K562 (cell line): Measurements from ENCODE around the gene C5orf22. TPM values are rescaled to one million over a fixed set of nuclear protein-coding genes. Genes with fewer than 3 reads are reported as not detected.
A peak's percentile ranks its signal among the peaks of the same experiment; 100 is the strongest.

ENCODE experiments used
- CREBBP ChIP-seq: IDR thresholded peaks from one replicate; pipeline ENCODE4 v1.6.1; 2012; ENCODE audit warnings: low read depth, mild to moderate bottlenecking, control low read depth, inconsistent platforms, low read length
- ETV6 ChIP-seq, 3 experiments: fragments of 150-350 bp in 1 of 3; sonication (generic) in 1 of 3; formaldehyde crosslinking in 1 of 3; IDR thresholded peaks; 2 replicates each; pipeline versions ENCODE4 v1.6.1 to v1.8.0; 2014 to 2022; ENCODE audit warnings: borderline replicate concordance in 2 of 3, low read depth in 2 of 3, antibody characterized with exemption in 1 of 3, low read length in 1 of 3, mild to moderate bottlenecking in 1 of 3, missing genetic modification reagents in 1 of 3
- GATAD2A ChIP-seq: fragments of 450-650 bp; IDR thresholded peaks from 2 replicates; pipeline ENCODE4 v1.6.1; 2017
- KHSRP ChIP-seq: fragments of 450-650 bp; IDR thresholded peaks from 2 replicates; pipeline ENCODE4 v1.6.1; 2017
- KLF13 ChIP-seq: fragments of 450-650 bp; IDR thresholded peaks from 2 replicates; pipeline ENCODE4 v1.6.1; 2016; ENCODE audit warnings: missing genetic modification characterization, low read depth, mild to moderate bottlenecking, missing compliant biosample characterization, moderate library complexity, borderline replicate concordance
- MCM7 ChIP-seq, 2 experiments: fragments of 450-650 bp; IDR thresholded peaks; 2 replicates each; pipeline ENCODE4 v1.6.1; 2016 to 2018
- MIER1 ChIP-seq: fragments of 450-650 bp; IDR thresholded peaks from 2 replicates; pipeline ENCODE4 v1.6.1; 2016; ENCODE audit warnings: antibody characterized with exemption, mild to moderate bottlenecking, low read depth
- NFXL1 ChIP-seq: fragments of 450-650 bp; formaldehyde crosslinking; IDR thresholded peaks from 2 replicates; pipeline ENCODE4 v1.4.0; 2021; ENCODE audit warnings: mild to moderate bottlenecking
- RBM15 ChIP-seq: fragments of 200-400 bp; formaldehyde crosslinking; IDR thresholded peaks from 2 replicates; pipeline ENCODE4 v1.6.1; 2018; ENCODE audit warnings: mild to moderate bottlenecking, low read length, moderate library complexity; ENCODE audit not compliant: insufficient read depth
- SIRT6 ChIP-seq: IDR thresholded peaks from one replicate; pipeline ENCODE4 v1.6.1; 2012; ENCODE audit warnings: low read depth, mild to moderate bottlenecking, control low read depth, inconsistent platforms, low read length, moderate library complexity
- SMAD1 ChIP-seq: fragments of 150-350 bp; IDR thresholded peaks from 2 replicates; pipeline ENCODE4 v1.6.1; 2014; ENCODE audit warnings: low read length, low read depth; ENCODE audit not compliant: partially characterized antibody
- SMARCE1 ChIP-seq: fragments of 450-650 bp; IDR thresholded peaks from 2 replicates; pipeline ENCODE4 v1.7.1; 2016; ENCODE audit warnings: mild to moderate bottlenecking
- SNRNP70 ChIP-seq: fragments of 200-400 bp; formaldehyde crosslinking; optimal IDR thresholded peaks from 2 replicates; pipeline ENCODE3; 2017; ENCODE audit warnings: low read depth, low read length
- SRSF1 ChIP-seq: fragments of 200-400 bp; formaldehyde crosslinking; IDR thresholded peaks from 2 replicates; pipeline ENCODE4 v1.6.1; 2017; ENCODE audit warnings: mild to moderate bottlenecking, low read depth, low read length, moderate library complexity
- STAT5A ChIP-seq: IDR thresholded peaks from 2 replicates; pipeline ENCODE4 v1.6.1; 2012; ENCODE audit warnings: low read length, inconsistent platforms, borderline replicate concordance
- ZNF212 ChIP-seq: fragments of 450-650 bp; formaldehyde crosslinking; IDR thresholded peaks from 2 replicates; pipeline ENCODE4 v1.4.0; 2020; ENCODE audit warnings: mild to moderate bottlenecking
- polyA plus RNA-seq, 8 experiments: library from polyadenylated mRNA; depleted of rRNA in 4 of 8; stranded (reverse) in 5 of 8; unstranded in 3 of 8; fragments of >200 nt; fragmentation: Nextera tagmentation in 2 of 8; fragmentation: Illumina TruSeq in 1 of 8; extraction: Ambion mirVana in 2 of 8; extraction: Trizol in 1 of 8; gene quantifications; 2 replicates each; pipeline versions ENCODE4 v1.2.1 to v1.2.3, GENCODE V29; 2011 to 2014; ENCODE audit warnings: inconsistent platforms in 1 of 8, missing spikeins in 1 of 8
- total RNA-seq, 7 experiments: library from RNA; depleted of rRNA in 6 of 7; stranded (reverse); fragments of >200 nt in 6 of 7; fragmentation: Illumina TruSeq in 2 of 7; extraction: Trizol in 2 of 7; gene quantifications; 2 replicates each; pipeline versions ENCODE4 v1.2.1 to v1.2.3, GENCODE V29; 2011 to 2021; ENCODE audit warnings: low replicate concordance in 1 of 7
- TF ChIP-seq, protein P1 (sequence below): sonication (generic); formaldehyde crosslinking; IDR thresholded peaks from 2 replicates; pipeline ENCODE4 v1.8.1; 2023; ENCODE audit warnings: mild to moderate bottlenecking, missing genetic modification reagents
- TF ChIP-seq, protein P2 (sequence below), 2 experiments: fragments of 450-650 bp; conservative IDR thresholded peaks; 2 replicates each; pipeline ENCODE4 v1.6.1; 2017; ENCODE audit warnings: mild to moderate bottlenecking in 2 of 2, moderate library complexity in 2 of 2
- TF ChIP-seq, protein P3 (sequence below): fragments of 200-800 bp; sonication (Bioruptor generic); IDR thresholded peaks from 2 replicates; pipeline ENCODE4 v1.6.1; 2016; ENCODE audit warnings: missing genetic modification characterization, missing compliant biosample characterization
- TF ChIP-seq, protein P4 (sequence below): sonication (generic); IDR thresholded peaks from 2 replicates; pipeline ENCODE4 v1.6.1; 2016

Gene C5orf22
- total and polyA plus RNA-seq, 9 of the 15 experiments (the other 6 are each of a cell fraction or from before 2014, with no cell fraction given), result 22.7 to 56.7 (median 39.3) TPM

DNA sequence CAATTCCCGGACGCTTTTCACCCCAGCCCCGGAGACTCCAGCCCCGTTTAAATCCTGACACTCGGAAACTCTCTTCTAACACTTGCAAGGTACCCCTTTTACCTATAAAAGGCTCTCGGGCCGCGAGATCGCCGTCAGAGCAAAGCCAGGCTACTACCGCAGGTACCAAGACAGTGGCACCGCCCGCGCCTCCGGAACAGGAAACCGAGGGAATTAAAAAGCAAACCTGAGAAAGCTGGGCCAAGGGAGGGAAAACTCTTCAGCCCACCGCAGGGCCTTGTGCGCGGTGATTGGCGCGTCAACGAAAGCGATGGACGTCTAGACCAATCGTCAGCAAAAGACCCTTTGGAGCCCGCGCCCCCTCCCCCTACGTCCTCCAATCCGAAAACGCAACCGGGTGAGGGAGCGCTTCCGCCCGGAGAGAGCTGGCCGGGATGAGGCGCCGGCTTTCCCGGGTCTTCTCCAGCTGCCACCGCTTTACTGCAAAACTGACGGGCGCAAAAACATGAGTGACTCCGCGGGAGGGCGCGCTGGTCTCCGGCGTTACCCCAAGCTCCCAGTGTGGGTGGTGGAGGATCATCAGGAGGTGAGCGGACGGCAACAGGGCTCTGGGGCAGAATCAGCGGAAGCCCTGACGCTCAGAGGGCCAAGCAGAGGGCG, at the start of gene C5orf22, which contains the start of gene DROSHA (continued):
- TF ChIP-seq, protein P1, sequence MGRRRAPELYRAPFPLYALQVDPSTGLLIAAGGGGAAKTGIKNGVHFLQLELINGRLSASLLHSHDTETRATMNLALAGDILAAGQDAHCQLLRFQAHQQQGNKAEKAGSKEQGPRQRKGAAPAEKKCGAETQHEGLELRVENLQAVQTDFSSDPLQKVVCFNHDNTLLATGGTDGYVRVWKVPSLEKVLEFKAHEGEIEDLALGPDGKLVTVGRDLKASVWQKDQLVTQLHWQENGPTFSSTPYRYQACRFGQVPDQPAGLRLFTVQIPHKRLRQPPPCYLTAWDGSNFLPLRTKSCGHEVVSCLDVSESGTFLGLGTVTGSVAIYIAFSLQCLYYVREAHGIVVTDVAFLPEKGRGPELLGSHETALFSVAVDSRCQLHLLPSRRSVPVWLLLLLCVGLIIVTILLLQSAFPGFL (CRISPR knock-in tag), result no peak
- TF ChIP-seq, protein P2, sequence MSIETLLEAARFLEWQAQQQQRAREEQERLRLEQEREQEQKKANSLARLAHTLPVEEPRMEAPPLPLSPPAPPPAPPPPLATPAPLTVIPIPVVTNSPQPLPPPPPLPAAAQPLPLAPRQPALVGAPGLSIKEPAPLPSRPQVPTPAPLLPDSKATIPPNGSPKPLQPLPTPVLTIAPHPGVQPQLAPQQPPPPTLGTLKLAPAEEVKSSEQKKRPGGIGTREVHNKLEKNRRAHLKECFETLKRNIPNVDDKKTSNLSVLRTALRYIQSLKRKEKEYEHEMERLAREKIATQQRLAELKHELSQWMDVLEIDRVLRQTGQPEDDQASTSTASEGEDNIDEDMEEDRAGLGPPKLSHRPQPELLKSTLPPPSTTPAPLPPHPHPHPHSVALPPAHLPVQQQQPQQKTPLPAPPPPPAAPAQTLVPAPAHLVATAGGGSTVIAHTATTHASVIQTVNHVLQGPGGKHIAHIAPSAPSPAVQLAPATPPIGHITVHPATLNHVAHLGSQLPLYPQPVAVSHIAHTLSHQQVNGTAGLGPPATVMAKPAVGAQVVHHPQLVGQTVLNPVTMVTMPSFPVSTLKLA (conservative IDR thresholded peaks at IDR 0.05), result peak; percentile 42 to 73; a peak in 3 of 4 replicates
- TF ChIP-seq KLF13, result no peak
- no peak for TF ChIP-seq SNRNP70
- TF ChIP-seq MIER1, result no peak
- TF ChIP-seq ETV6 (IDR thresholded peaks at IDR 0.05; ENCODE audit: borderline replicate concordance in 1 of 2, low read depth in 2 of 2, low read length in 1 of 2), result no peak
- no peak for TF ChIP-seq ETV6 (CRISPR knock-in tag; IDR thresholded peaks at IDR 0.05; ENCODE audit: borderline replicate concordance)
- peak; percentile 87; the same call in 1 of the 2 replicates for TF ChIP-seq SRSF1
- TF ChIP-seq NFXL1 (CRISPR knock-in tag), result 0 out of 2 replicates have a peak, but pooled peaks have one; percentile 25
- TF ChIP-seq GATAD2A, result no peak
- no peak for TF ChIP-seq STAT5A
- TF ChIP-seq, protein P3, sequence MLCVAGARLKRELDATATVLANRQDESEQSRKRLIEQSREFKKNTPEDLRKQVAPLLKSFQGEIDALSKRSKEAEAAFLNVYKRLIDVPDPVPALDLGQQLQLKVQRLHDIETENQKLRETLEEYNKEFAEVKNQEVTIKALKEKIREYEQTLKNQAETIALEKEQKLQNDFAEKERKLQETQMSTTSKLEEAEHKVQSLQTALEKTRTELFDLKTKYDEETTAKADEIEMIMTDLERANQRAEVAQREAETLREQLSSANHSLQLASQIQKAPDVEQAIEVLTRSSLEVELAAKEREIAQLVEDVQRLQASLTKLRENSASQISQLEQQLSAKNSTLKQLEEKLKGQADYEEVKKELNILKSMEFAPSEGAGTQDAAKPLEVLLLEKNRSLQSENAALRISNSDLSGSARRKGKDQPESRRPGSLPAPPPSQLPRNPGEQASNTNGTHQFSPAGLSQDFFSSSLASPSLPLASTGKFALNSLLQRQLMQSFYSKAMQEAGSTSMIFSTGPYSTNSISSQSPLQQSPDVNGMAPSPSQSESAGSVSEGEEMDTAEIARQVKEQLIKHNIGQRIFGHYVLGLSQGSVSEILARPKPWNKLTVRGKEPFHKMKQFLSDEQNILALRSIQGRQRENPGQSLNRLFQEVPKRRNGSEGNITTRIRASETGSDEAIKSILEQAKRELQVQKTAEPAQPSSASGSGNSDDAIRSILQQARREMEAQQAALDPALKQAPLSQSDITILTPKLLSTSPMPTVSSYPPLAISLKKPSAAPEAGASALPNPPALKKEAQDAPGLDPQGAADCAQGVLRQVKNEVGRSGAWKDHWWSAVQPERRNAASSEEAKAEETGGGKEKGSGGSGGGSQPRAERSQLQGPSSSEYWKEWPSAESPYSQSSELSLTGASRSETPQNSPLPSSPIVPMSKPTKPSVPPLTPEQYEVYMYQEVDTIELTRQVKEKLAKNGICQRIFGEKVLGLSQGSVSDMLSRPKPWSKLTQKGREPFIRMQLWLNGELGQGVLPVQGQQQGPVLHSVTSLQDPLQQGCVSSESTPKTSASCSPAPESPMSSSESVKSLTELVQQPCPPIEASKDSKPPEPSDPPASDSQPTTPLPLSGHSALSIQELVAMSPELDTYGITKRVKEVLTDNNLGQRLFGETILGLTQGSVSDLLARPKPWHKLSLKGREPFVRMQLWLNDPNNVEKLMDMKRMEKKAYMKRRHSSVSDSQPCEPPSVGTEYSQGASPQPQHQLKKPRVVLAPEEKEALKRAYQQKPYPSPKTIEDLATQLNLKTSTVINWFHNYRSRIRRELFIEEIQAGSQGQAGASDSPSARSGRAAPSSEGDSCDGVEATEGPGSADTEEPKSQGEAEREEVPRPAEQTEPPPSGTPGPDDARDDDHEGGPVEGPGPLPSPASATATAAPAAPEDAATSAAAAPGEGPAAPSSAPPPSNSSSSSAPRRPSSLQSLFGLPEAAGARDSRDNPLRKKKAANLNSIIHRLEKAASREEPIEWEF (CRISPR knock-in tag), result no peak
- 0 out of 2 replicates have a peak, but pooled peaks have one; percentile 15 for TF ChIP-seq SMARCE1
- no peak for TF ChIP-seq KHSRP
- no peak for TF ChIP-seq RBM15
- no peak for TF ChIP-seq ZNF212 (CRISPR knock-in tag)
- no peak for TF ChIP-seq CREBBP
- no peak for TF ChIP-seq SMAD1
- TF ChIP-seq, protein P4, sequence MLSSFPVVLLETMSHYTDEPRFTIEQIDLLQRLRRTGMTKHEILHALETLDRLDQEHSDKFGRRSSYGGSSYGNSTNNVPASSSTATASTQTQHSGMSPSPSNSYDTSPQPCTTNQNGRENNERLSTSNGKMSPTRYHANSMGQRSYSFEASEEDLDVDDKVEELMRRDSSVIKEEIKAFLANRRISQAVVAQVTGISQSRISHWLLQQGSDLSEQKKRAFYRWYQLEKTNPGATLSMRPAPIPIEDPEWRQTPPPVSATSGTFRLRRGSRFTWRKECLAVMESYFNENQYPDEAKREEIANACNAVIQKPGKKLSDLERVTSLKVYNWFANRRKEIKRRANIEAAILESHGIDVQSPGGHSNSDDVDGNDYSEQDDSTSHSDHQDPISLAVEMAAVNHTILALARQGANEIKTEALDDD, result no peak
- TF ChIP-seq MCM7 (IDR thresholded peaks at IDR 0.05), result no peak
- no peak for TF ChIP-seq SIRT6
